Pulmonary artery endothelial cell (primary cell): Measurements from ENCODE around the gene FBXO8. TPM values are rescaled to one million over a fixed set of nuclear protein-coding genes. Genes with fewer than 3 reads are reported as not detected.

Experiments
- DNase-seq: peaks from one replicate; pipeline ENCODE4 v3.0.0-alpha.2; 2011; ENCODE audit warnings: low read depth, low spot score
- total RNA-seq: library from RNA; depleted of rRNA; stranded (reverse); fragments of >200 nt; gene quantifications from 2 replicates; pipeline ENCODE4 v1.2.3, GENCODE V29; 2014

FBXO8 gene
- total RNA-seq, 1 donor from 2014 or later = 17.0 TPM

- no peak for DNase-seq
Measured at GRCh38 chr4:174248407-174248806, 35.1 kb downstream of the FBXO8 start.

GRCh38 chr4:174245714-174246113, 37.8 kb downstream of the FBXO8 start:
- no peak for DNase-seq

GRCh38 chr4:174244441-174244840, 39.0 kb downstream of the FBXO8 start:
- DNase-seq = no peak

GRCh38 chr4:174241162-174241561, 42.3 kb downstream of the FBXO8 start:
- DNase-seq = no peak

GRCh38 chr4:174236359-174236758, 47.1 kb downstream of the FBXO8 start:
- DNase-seq = no peak

- DNase-seq = no peak
Measured at GRCh38 chr4:174230680-174231079, 52.8 kb downstream of the FBXO8 start.

GRCh38 chr4:174230148-174230547, 53.3 kb downstream of the FBXO8 start:
- DNase-seq = no peak

- no peak for DNase-seq
Measured at GRCh38 chr4:174228988-174229387, 54.5 kb downstream of the FBXO8 start.

GRCh38 chr4:174225349-174226049, 58.0 kb downstream of the FBXO8 start:
- DNase-seq = no peak

- DNase-seq = no peak
Measured at GRCh38 chr4:174224550-174224949, 58.9 kb downstream of the FBXO8 start.

GRCh38 chr4:174222266-174222872, 61.1 kb downstream of the FBXO8 start:
- no peak for DNase-seq

- DNase-seq = no peak
Measured at GRCh38 chr4:174218127-174218790, 65.2 kb downstream of the FBXO8 start.

GRCh38 chr4:174217273-174218126, 66.0 kb downstream of the FBXO8 start:
- DNase-seq = no peak

GRCh38 chr4:174216799-174217272, 66.6 kb downstream of the FBXO8 start:
- DNase-seq = no peak

- no peak for DNase-seq
Measured at GRCh38 chr4:174215961-174216680, 67.3 kb downstream of the FBXO8 start.

- DNase-seq = no peak
Measured at GRCh38 chr4:174215057-174215456, 68.4 kb downstream of the FBXO8 start.

- no peak for DNase-seq
Measured at GRCh38 chr4:174214101-174214878, 69.2 kb downstream of the FBXO8 start.

GRCh38 chr4:174213731-174214100, 69.8 kb downstream of the FBXO8 start:
- no peak for DNase-seq

- no peak for DNase-seq
Measured at GRCh38 chr4:174212061-174212460, 71.4 kb downstream of the FBXO8 start.

GRCh38 chr4:174211622-174212044, 71.8 kb downstream of the FBXO8 start:
- no peak for DNase-seq
